NT2/D1 (cell line): Measurements from ENCODE around the gene UGCG.
"Not testable (repeated sequence)": the region's sequence is repeated elsewhere in the genome, so short reads cannot be mapped to it uniquely, and the experiment has no call there.

ENCODE experiments used
- DNase-seq: peaks from one replicate; pipeline ENCODE4 v3.0.0-alpha.2; 2011; ENCODE audit warnings: low read depth, low spot score
- H3K27me3 ChIP-seq: 2 replicates; pipeline ENCODE4 v1.6.0; 2011; ENCODE audit warnings: mild to moderate bottlenecking; ENCODE audit not compliant: insufficient read length, insufficient read depth
- H3K36me3 ChIP-seq: 2 replicates; pipeline ENCODE4 v1.6.1; 2011; ENCODE audit warnings: mild to moderate bottlenecking, low read length, mixed read lengths; ENCODE audit not compliant: insufficient read depth, insufficient read length
- H3K4me1 ChIP-seq: 2 replicates; pipeline ENCODE4 v1.5.1; 2011; ENCODE audit not compliant: insufficient read depth, insufficient read length
- H3K4me3 ChIP-seq: 2 replicates; pipeline ENCODE4 v1.5.1; 2011; ENCODE audit warnings: low read depth; ENCODE audit not compliant: insufficient read length
- H3K9ac ChIP-seq: 2 replicates; pipeline ENCODE4 v1.6.0; 2011; ENCODE audit warnings: low read depth; ENCODE audit not compliant: insufficient read length
- H3K9me3 ChIP-seq: 2 replicates; pipeline ENCODE4 v1.5.1; 2011; ENCODE audit warnings: mild to moderate bottlenecking, low read length; ENCODE audit not compliant: insufficient read depth
- SUZ12 ChIP-seq: IDR thresholded peaks from 2 replicates; pipeline ENCODE4 v1.6.1; 2011; ENCODE audit not compliant: insufficient read length, insufficient read depth; ENCODE audit errors: extremely low read depth
- YY1 ChIP-seq: IDR thresholded peaks from 2 replicates; pipeline ENCODE4 v1.6.1; 2011; ENCODE audit not compliant: insufficient read length, insufficient read depth
- ZNF274 ChIP-seq: IDR thresholded peaks from 2 replicates; pipeline ENCODE4 v1.6.1; 2011; ENCODE audit warnings: mild to moderate bottlenecking, low read depth, low read length

The UGCG gene

GRCh38 chr9:111957856-111958631 is 61.4 kb downstream of the UGCG start:
- H3K4me3 ChIP-seq, result no peak overlapping the region
- H3K27me3 ChIP-seq, result no peaks in the 10 kb centered on the region
- no peak for DNase-seq
- H3K4me1 ChIP-seq, result peaks cover 5% of the 10 kb centered on the region
- no peak overlapping the region for H3K9ac ChIP-seq
- H3K36me3 ChIP-seq, result no peaks in the 10 kb centered on the region
- H3K9me3 ChIP-seq, result no peaks in the 10 kb centered on the region
- TF ChIP-seq ZNF274 (no peak), YY1 (no peak), SUZ12 (no peak)

- no peak for DNase-seq
- Histone ChIP-seq H3K9me3 (no peaks in the 10 kb centered on the region), H3K4me1 (peaks cover 5% of the 10 kb centered on the region), H3K27me3 (no peaks in the 10 kb centered on the region), H3K36me3 (no peaks in the 10 kb centered on the region), H3K4me3 (no peak overlapping the region), H3K9ac (no peak overlapping the region)
- TF ChIP-seq ZNF274, result no peak
Observed at GRCh38 chr9:111959468-111960359, 63.1 kb downstream of the UGCG start.

- H3K4me3 ChIP-seq, H3K36me3 ChIP-seq, H3K9me3 ChIP-seq, H3K9ac ChIP-seq, DNase-seq, H3K4me1 ChIP-seq, H3K27me3 ChIP-seq: not testable (repeated sequence)
Observed at GRCh38 chr9:111960485-111960884, 63.9 kb downstream of the UGCG start.

GRCh38 chr9:111961009-111961408 is 64.4 kb downstream of the UGCG start:
- no peak overlapping the region for H3K9ac ChIP-seq
- H3K27me3 ChIP-seq, result no peaks in the 10 kb centered on the region
- DNase-seq, result no peak
- H3K9me3 ChIP-seq, result no peaks in the 10 kb centered on the region
- no peak overlapping the region for H3K4me3 ChIP-seq
- no peaks in the 10 kb centered on the region for H3K36me3 ChIP-seq
- TF ChIP-seq YY1, result no peak
- no peak for TF ChIP-seq SUZ12
- no peak for TF ChIP-seq ZNF274
- H3K4me1 ChIP-seq, result no peaks in the 10 kb centered on the region

- Histone ChIP-seq H3K36me3 (no peaks in the 10 kb centered on the region), H3K4me3 (no peak overlapping the region), H3K9ac (no peak overlapping the region), H3K9me3 (no peaks in the 10 kb centered on the region), H3K4me1 (no peaks in the 10 kb centered on the region), H3K27me3 (no peaks in the 10 kb centered on the region)
- no peak for DNase-seq
- TF ChIP-seq SUZ12, result no peak
- TF ChIP-seq ZNF274, result no peak
Observed at GRCh38 chr9:111961575-111961974, 65.0 kb downstream of the UGCG start.

GRCh38 chr9:111962021-111962420 is 65.4 kb downstream of the UGCG start:
- TF ChIP-seq ZNF274 (no peak), SUZ12 (no peak), YY1 (no peak)
- Histone ChIP-seq H3K9ac (no peak overlapping the region), H3K27me3 (no peaks in the 10 kb centered on the region), H3K4me1 (no peaks in the 10 kb centered on the region), H3K4me3 (no peak overlapping the region), H3K9me3 (no peaks in the 10 kb centered on the region), H3K36me3 (no peaks in the 10 kb centered on the region)
- no peak for DNase-seq

GRCh38 chr9:111963995-111964394 is 67.4 kb downstream of the UGCG start:
- H3K27me3 ChIP-seq, result no peaks in the 10 kb centered on the region
- DNase-seq, result no peak
- H3K9ac ChIP-seq, result no peak overlapping the region
- no peaks in the 10 kb centered on the region for H3K36me3 ChIP-seq
- TF ChIP-seq YY1 (no peak), SUZ12 (no peak), ZNF274 (no peak)
- H3K9me3 ChIP-seq, result no peaks in the 10 kb centered on the region
- no peaks in the 10 kb centered on the region for H3K4me1 ChIP-seq
- no peak overlapping the region for H3K4me3 ChIP-seq
